ENCODE results near the gene ATG7. TPM values are rescaled to one million over a fixed set of nuclear protein-coding genes. Genes with fewer than 3 reads are reported as not detected.

The ATG7 gene
- total RNA-seq, 4 donors from 2014 or later, result 49.4 to 145 (median 82.1) TPM

DNA sequence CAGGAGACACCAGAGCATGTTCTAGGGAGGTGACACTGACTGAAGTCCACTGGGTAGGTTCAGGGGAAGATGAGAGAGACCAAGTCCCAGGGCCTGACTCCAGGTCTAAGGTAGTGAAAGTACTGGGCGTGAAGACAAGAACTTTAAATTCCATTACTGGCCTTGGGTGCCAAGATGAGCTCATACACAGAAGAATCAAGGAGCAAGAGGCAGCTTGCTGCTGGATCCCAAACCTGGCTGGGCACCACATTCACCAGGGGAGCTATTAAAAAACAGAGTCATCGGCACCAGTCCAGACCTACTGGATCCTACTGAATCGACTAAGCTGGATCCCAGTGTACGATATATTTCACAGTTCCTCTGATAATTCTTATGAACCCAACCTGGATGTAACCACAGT, 42.1 kb upstream of the ATG7 start:
- Histone ChIP-seq H3K27me3 (no peaks in the 10 kb centered on the region), H3K9me3 (no peaks in the 10 kb centered on the region), H3K27ac (peak overlapping the region; percentile 59), H3K4me3 (no peak overlapping the region), H3K4me1 (peaks cover 40% of the 10 kb centered on the region), H3K36me3 (no peaks in the 10 kb centered on the region)
- 27% methylated on average over 4 of the region's 4 CpGs for WGBS
- no peak for DNase-seq (ENCODE audit: low spot score in 2 of 2)
- TF ChIP-seq POLR2A (IDR thresholded peaks at IDR 0.05) (no peak), EP300 (IDR thresholded peaks at IDR 0.05) (no peak), POLR2AphosphoS5 (IDR thresholded peaks at IDR 0.05) (no peak)
- TF ChIP-seq, protein P1, sequence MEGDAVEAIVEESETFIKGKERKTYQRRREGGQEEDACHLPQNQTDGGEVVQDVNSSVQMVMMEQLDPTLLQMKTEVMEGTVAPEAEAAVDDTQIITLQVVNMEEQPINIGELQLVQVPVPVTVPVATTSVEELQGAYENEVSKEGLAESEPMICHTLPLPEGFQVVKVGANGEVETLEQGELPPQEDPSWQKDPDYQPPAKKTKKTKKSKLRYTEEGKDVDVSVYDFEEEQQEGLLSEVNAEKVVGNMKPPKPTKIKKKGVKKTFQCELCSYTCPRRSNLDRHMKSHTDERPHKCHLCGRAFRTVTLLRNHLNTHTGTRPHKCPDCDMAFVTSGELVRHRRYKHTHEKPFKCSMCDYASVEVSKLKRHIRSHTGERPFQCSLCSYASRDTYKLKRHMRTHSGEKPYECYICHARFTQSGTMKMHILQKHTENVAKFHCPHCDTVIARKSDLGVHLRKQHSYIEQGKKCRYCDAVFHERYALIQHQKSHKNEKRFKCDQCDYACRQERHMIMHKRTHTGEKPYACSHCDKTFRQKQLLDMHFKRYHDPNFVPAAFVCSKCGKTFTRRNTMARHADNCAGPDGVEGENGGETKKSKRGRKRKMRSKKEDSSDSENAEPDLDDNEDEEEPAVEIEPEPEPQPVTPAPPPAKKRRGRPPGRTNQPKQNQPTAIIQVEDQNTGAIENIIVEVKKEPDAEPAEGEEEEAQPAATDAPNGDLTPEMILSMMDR (IDR thresholded peaks at IDR 0.05), result no peak

- Histone ChIP-seq H3K4me1 (peaks cover 33% of the 10 kb centered on the region), H3K27me3 (no peaks in the 10 kb centered on the region), H3K27ac (peak overlapping the region; percentile 10), H3K9me3 (no peaks in the 10 kb centered on the region), H3K36me3 (no peaks in the 10 kb centered on the region), H3K4me3 (no peak overlapping the region)
- TF ChIP-seq POLR2A (IDR thresholded peaks at IDR 0.05), result no peak
- TF ChIP-seq EP300 (IDR thresholded peaks at IDR 0.05), result no peak
- TF ChIP-seq POLR2AphosphoS5 (IDR thresholded peaks at IDR 0.05), result no peak
- TF ChIP-seq, protein P1 (IDR thresholded peaks at IDR 0.05), result no peak
- DNase-seq (ENCODE audit: low spot score in 2 of 2), result no peak
- 71% methylated on average over 3 of the region's 3 CpGs for WGBS
These were observed 41.4 kb upstream of the ATG7 start for GRCh38 chr3:11230832-11231231.

GRCh38 chr3:11235385-11235784, 36.8 kb upstream of the ATG7 start:
- H3K4me1 ChIP-seq, result peaks cover 19% of the 10 kb centered on the region
- peak in 1 of 2 donors; percentile 47 for DNase-seq (ENCODE audit: low spot score in 2 of 2)
- no peaks in the 10 kb centered on the region for H3K36me3 ChIP-seq
- H3K27me3 ChIP-seq, result no peaks in the 10 kb centered on the region
- WGBS, result 71% methylated on average over 5 of the region's 8 CpGs
- H3K9me3 ChIP-seq, result no peaks in the 10 kb centered on the region
- no peak overlapping the region for H3K4me3 ChIP-seq
- TF ChIP-seq, protein P1 (IDR thresholded peaks at IDR 0.05), result no peak
- TF ChIP-seq POLR2AphosphoS5 (IDR thresholded peaks at IDR 0.05) (no peak), POLR2A (IDR thresholded peaks at IDR 0.05) (no peak), EP300 (IDR thresholded peaks at IDR 0.05) (no peak)
- no peak overlapping the region for H3K27ac ChIP-seq

- WGBS, result 38% methylated on average over 8 of the region's 8 CpGs
- TF ChIP-seq POLR2A (IDR thresholded peaks at IDR 0.05) (no peak), EP300 (IDR thresholded peaks at IDR 0.05) (no peak), POLR2AphosphoS5 (IDR thresholded peaks at IDR 0.05) (no peak)
- TF ChIP-seq, protein P1 (IDR thresholded peaks at IDR 0.05), result peak; percentile 30 to 70
- Histone ChIP-seq H3K4me1 (peaks cover 15% of the 10 kb centered on the region), H3K4me3 (no peak overlapping the region), H3K36me3 (no peaks in the 10 kb centered on the region), H3K27me3 (no peaks in the 10 kb centered on the region), H3K9me3 (no peaks in the 10 kb centered on the region), H3K27ac (peak overlapping the region; percentile 45)
- peak in 1 of 2 donors; percentile 71 for DNase-seq (ENCODE audit: low spot score in 2 of 2)
These were observed 35.4 kb upstream of the ATG7 start for GRCh38 chr3:11236588-11237461.

DNA sequence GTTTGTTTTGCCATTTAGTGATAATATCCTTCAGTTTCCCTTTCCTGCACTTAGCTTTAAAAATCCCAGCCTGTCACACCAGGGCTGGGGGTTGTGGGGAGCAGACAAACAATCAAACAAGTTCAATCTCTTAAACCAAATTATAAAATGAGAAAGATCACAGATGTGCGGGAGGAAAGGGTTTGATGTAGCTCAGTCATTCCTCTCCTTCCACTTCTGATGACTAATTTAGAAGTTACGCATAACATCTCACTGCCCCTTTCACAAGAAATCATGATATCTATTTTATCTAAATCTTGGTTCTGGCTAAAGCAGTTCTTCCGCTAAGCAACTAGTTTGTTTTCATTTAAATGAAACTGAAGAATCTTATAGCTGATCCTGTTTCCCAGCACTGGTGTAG, 34.1 kb upstream of the ATG7 start:
- H3K9me3 ChIP-seq, result no peaks in the 10 kb centered on the region

More for the DNA sequence above, 34.1 kb upstream of the ATG7 start:
- H3K36me3 ChIP-seq, result no peaks in the 10 kb centered on the region
- 39% methylated on average over 3 of the region's 3 CpGs for WGBS
- no peak for DNase-seq (ENCODE audit: low spot score in 2 of 2)
- no peaks in the 10 kb centered on the region for H3K27me3 ChIP-seq
- H3K27ac ChIP-seq, result no peak overlapping the region
- peaks cover 15% of the 10 kb centered on the region for H3K4me1 ChIP-seq
- TF ChIP-seq POLR2AphosphoS5 (IDR thresholded peaks at IDR 0.05), result no peak
- TF ChIP-seq, protein P1 (IDR thresholded peaks at IDR 0.05), result no peak
- TF ChIP-seq POLR2A (IDR thresholded peaks at IDR 0.05), result no peak
- no peak for TF ChIP-seq EP300 (IDR thresholded peaks at IDR 0.05)
- H3K4me3 ChIP-seq, result no peak overlapping the region
